ENCODE measurements around the gene GLS.
"Not testable (repeated sequence)": the region's sequence is repeated elsewhere in the genome, so short reads cannot be mapped to it uniquely, and the experiment has no call there.

Gene GLS

GRCh38 chr2:190880378-190881083 lies at the start of gene GLS:
Gene GLS, plus strand, starts transcription at chr2:190880821. Its CDS starts 264 bp downstream, at chr2:190881085.
- DNase-seq (ENCODE audit: low read depth), result peak; percentile 97

GRCh38 chr2:190831941-190832340 lies 48.7 kb upstream of the GLS start:
- DNase-seq (ENCODE audit: low read depth), result no peak

GRCh38 chr2:190834890-190835208 lies 45.8 kb upstream of the GLS start:
- DNase-seq (ENCODE audit: low read depth), result no peak

- peak; percentile 89 for DNase-seq (ENCODE audit: low read depth)
Measured at GRCh38 chr2:190835303-190835930, 45.2 kb upstream of the GLS start.

GRCh38 chr2:190836767-190837166 lies 43.9 kb upstream of the GLS start:
- DNase-seq (ENCODE audit: low read depth), result no peak

- DNase-seq (ENCODE audit: low read depth), result peak; percentile 44
Measured at GRCh38 chr2:190837420-190837819, 43.2 kb upstream of the GLS start.

GRCh38 chr2:190837952-190838361 lies 42.7 kb upstream of the GLS start:
- no peak for DNase-seq (ENCODE audit: low read depth)

GRCh38 chr2:190838492-190838910 lies 42.1 kb upstream of the GLS start:
- DNase-seq (ENCODE audit: low read depth), result peak; percentile 82

GRCh38 chr2:190840569-190841172 lies 40.0 kb upstream of the GLS start:
- no peak for DNase-seq (ENCODE audit: low read depth)

- peak; percentile 85 for DNase-seq (ENCODE audit: low read depth)
Measured at GRCh38 chr2:190841707-190842505, 38.7 kb upstream of the GLS start.

- no peak for DNase-seq (ENCODE audit: low read depth)
Measured at GRCh38 chr2:190842606-190843104, 38.0 kb upstream of the GLS start.

- DNase-seq (ENCODE audit: low read depth), result peak; percentile 65
Measured at GRCh38 chr2:190843890-190844699, 36.5 kb upstream of the GLS start.

GRCh38 chr2:190844700-190845401 lies 35.8 kb upstream of the GLS start:
- DNase-seq (ENCODE audit: low read depth), result no peak

- DNase-seq (ENCODE audit: low read depth), result no peak
Measured at GRCh38 chr2:190846746-190847145, 33.9 kb upstream of the GLS start.

GRCh38 chr2:190847504-190848081 lies 33.0 kb upstream of the GLS start:
- peak; percentile 81 for DNase-seq (ENCODE audit: low read depth)

- DNase-seq (ENCODE audit: low read depth), result peak; percentile 81
Measured at GRCh38 chr2:190849774-190850173, 30.8 kb upstream of the GLS start.

GRCh38 chr2:190853022-190853421 lies 27.6 kb upstream of the GLS start:
- DNase-seq (ENCODE audit: low read depth), result not testable (repeated sequence)

GRCh38 chr2:190853531-190854383 lies 26.9 kb upstream of the GLS start:
- DNase-seq (ENCODE audit: low read depth), result no peak

GRCh38 chr2:190854726-190855125 lies 25.9 kb upstream of the GLS start:
- DNase-seq (ENCODE audit: low read depth), result no peak

GRCh38 chr2:190855245-190855644 lies 25.4 kb upstream of the GLS start:
- DNase-seq (ENCODE audit: low read depth), result no peak
